H1 (cell line): ENCODE results near the gene DNAJC7. TPM values are rescaled to one million over a fixed set of nuclear protein-coding genes. Genes with fewer than 3 reads are reported as not detected.
"Not testable (repeated sequence)": the region's sequence is repeated elsewhere in the genome, so short reads cannot be mapped to it uniquely, and the experiment has no call there.

Experiments
- CTCF ChIA-PET: fragments of 300-600 bp; sonication (Branson Sonifier 250); formaldehyde crosslinking; loops from one replicate; lab custom pipeline; 2021; ENCODE audit not compliant: partially characterized antibody; lab: Charles Lee
- POLR2A ChIA-PET: fragments of 300-600 bp; sonication (Branson Sonifier 250); formaldehyde crosslinking; loops from one replicate; lab custom pipeline; 2021; ENCODE audit warnings: inconsistent platforms; ENCODE audit not compliant: partially characterized antibody; lab: Charles Lee
- DNase-seq, 2 experiments: peaks; one replicate each; pipeline versions ENCODE4 v3.0.0 to v3.0.0-alpha.2; 2010 to 2022; ENCODE audit warnings: low spot score in 2 of 2, low read depth in 1 of 2, mixed read lengths in 1 of 2
- FAIRE-seq: peaks from 2 replicates; lab custom pipeline; 2011; peaks lifted over from hg19 to GRCh38; lab: Jason Lieb, UNC
- H2AFZ ChIP-seq: 2 replicates; pipeline ENCODE4 v1.8.1; 2012; ENCODE audit warnings: low read length, inconsistent platforms
- H2AK5ac ChIP-seq: 2 replicates; pipeline ENCODE4 v1.6.1; 2013; ENCODE audit warnings: low read depth, low read length
- H2BK120ac ChIP-seq: replicated peaks from 2 replicates; pipeline ENCODE3; 2013; ENCODE audit warnings: low read depth, low read length, inconsistent platforms
- H2BK12ac ChIP-seq: 2 replicates; pipeline ENCODE4 v1.6.1; 2013; ENCODE audit warnings: low read depth, low read length
- H2BK15ac ChIP-seq: 2 replicates; pipeline ENCODE4 v1.6.1; 2013; ENCODE audit warnings: low read length
- H2BK20ac ChIP-seq: 2 replicates; pipeline ENCODE4 v1.6.1; 2013; ENCODE audit warnings: low read length
- H2BK5ac ChIP-seq: 2 replicates; pipeline ENCODE4 v1.6.1; 2013; ENCODE audit warnings: low read depth, low read length
- H3K14ac ChIP-seq: 2 replicates; pipeline ENCODE4 v1.6.1; 2013; ENCODE audit warnings: inconsistent platforms; ENCODE audit not compliant: insufficient read length
- H3K18ac ChIP-seq: 2 replicates; pipeline ENCODE4 v1.6.1; 2013; ENCODE audit warnings: low read length; ENCODE audit errors: extremely low read depth
- H3K23ac ChIP-seq: 2 replicates; pipeline ENCODE4 v1.6.1; 2013; ENCODE audit warnings: inconsistent platforms; ENCODE audit not compliant: insufficient read length
- H3K23me2 ChIP-seq: 2 replicates; pipeline ENCODE4 v1.6.1; 2013; ENCODE audit warnings: low read depth, low read length
- H3K27ac ChIP-seq: 2 replicates; pipeline ENCODE4 v1.6.1; 2011; ENCODE audit warnings: low read depth, low read length, inconsistent platforms
- H3K27me3 ChIP-seq, 4 experiments: replicated peaks in 1 of 4; 1 replicate in 1 of 4; 2 replicates in 3 of 4; pipeline versions ENCODE4 v1.6.1 to v1.8.1; 2011 to 2013; ENCODE audit warnings: low read length in 3 of 4, mild to moderate bottlenecking in 3 of 4, inconsistent platforms in 2 of 4, mixed read lengths in 2 of 4, moderate library complexity in 1 of 4; ENCODE audit not compliant: control insufficient read depth in 3 of 4, insufficient read depth in 3 of 4; ENCODE audit errors: extremely low read depth in 1 of 4
- H3K36me3 ChIP-seq, 4 experiments: 2 replicates each; pipeline versions ENCODE4 v1.6.1 to v1.8.1; 2011 to 2013; ENCODE audit warnings: mild to moderate bottlenecking in 4 of 4, low read length in 3 of 4, moderate library complexity in 2 of 4, control low read depth in 1 of 4, inconsistent platforms in 1 of 4; ENCODE audit not compliant: insufficient read depth in 4 of 4, control insufficient read depth in 2 of 4
- H3K4ac ChIP-seq: replicated peaks from 2 replicates; pipeline ENCODE3; 2013; ENCODE audit warnings: low read length, low read depth, mixed read lengths, inconsistent platforms; ENCODE audit not compliant: insufficient read length
- H3K4me1 ChIP-seq, 4 experiments: replicated peaks in 1 of 4; 1 replicate in 1 of 4; 2 replicates in 3 of 4; pipeline versions ENCODE4 v1.6.1 to v1.8.1; 2011 to 2013; ENCODE audit warnings: low read length in 3 of 4, inconsistent platforms in 2 of 4, mixed read lengths in 1 of 4; ENCODE audit not compliant: insufficient read depth in 4 of 4, control insufficient read depth in 3 of 4
- H3K4me2 ChIP-seq, 2 experiments: 2 replicates each; pipeline versions ENCODE4 v1.6.1 to v1.8.1; 2011 to 2013; ENCODE audit warnings: low read depth in 2 of 2, low read length in 2 of 2, control low read depth in 1 of 2, inconsistent platforms in 1 of 2, mild to moderate bottlenecking in 1 of 2; ENCODE audit not compliant: insufficient read depth in 1 of 2
- H3K4me3 ChIP-seq, 4 experiments: fragments of 200-600, 300-600 bp in 1 of 4; sonication (generic), shearing (Covaris generic), sonication (Bioruptor Twin) in 1 of 4; 2 replicates each; pipeline versions ENCODE4 v1.5.1 to v1.8.1; 2011 to 2016; ENCODE audit warnings: low read length in 4 of 4, low read depth in 3 of 4, control low read depth in 2 of 4, inconsistent platforms in 2 of 4, mild to moderate bottlenecking in 2 of 4, mixed read lengths in 1 of 4, moderate library complexity in 1 of 4; ENCODE audit not compliant: insufficient read depth in 2 of 4; ENCODE audit errors: extremely low read depth in 1 of 4
- H3K56ac ChIP-seq: replicated peaks from 2 replicates; pipeline ENCODE3; 2013; ENCODE audit warnings: low read depth, mild to moderate bottlenecking, mixed read lengths, low read length, inconsistent platforms; ENCODE audit not compliant: insufficient read length
- H3K79me1 ChIP-seq: 2 replicates; pipeline ENCODE4 v1.6.1; 2013; ENCODE audit warnings: low read depth, low read length, control low read depth
- H3K79me2 ChIP-seq, 2 experiments: 2 replicates each; pipeline versions ENCODE4 v1.6.1 to v1.8.1; 2012 to 2013; ENCODE audit warnings: low read length in 2 of 2, mild to moderate bottlenecking in 2 of 2, inconsistent platforms in 1 of 2; ENCODE audit not compliant: insufficient read depth in 2 of 2, control insufficient read depth in 1 of 2
- H3K9ac ChIP-seq, 4 experiments: replicated peaks in 1 of 4; 1 replicate in 1 of 4; 2 replicates in 3 of 4; pipeline versions ENCODE4 v1.6.1 to v1.8.1; 2011 to 2013; ENCODE audit warnings: low read depth in 3 of 4, low read length in 3 of 4, control low read depth in 2 of 4, mild to moderate bottlenecking in 2 of 4, moderate library complexity in 2 of 4, inconsistent platforms in 1 of 4; ENCODE audit errors: extremely low read depth in 1 of 4
- H3K9me3 ChIP-seq, 2 experiments: 2 replicates each; pipeline versions ENCODE4 v1.6.1 to v1.8.1; 2012 to 2013; ENCODE audit warnings: mild to moderate bottlenecking in 2 of 2, moderate library complexity in 2 of 2, control low read depth in 1 of 2, inconsistent platforms in 1 of 2, low read depth in 1 of 2, low read length in 1 of 2, mixed read lengths in 1 of 2; ENCODE audit not compliant: insufficient read depth in 2 of 2
- H4K20me1 ChIP-seq, 2 experiments: replicated peaks in 1 of 2; 2 replicates each; pipeline versions ENCODE3 to v1.8.1; 2011 to 2013; ENCODE audit warnings: inconsistent platforms in 2 of 2, low read length in 2 of 2, mild to moderate bottlenecking in 1 of 2; ENCODE audit not compliant: insufficient read depth in 2 of 2, control insufficient read depth in 1 of 2
- H4K5ac ChIP-seq: 2 replicates; pipeline ENCODE4 v1.6.1; 2013; ENCODE audit warnings: low read length, low read depth, mixed read lengths, inconsistent platforms; ENCODE audit not compliant: insufficient read length
- H4K8ac ChIP-seq: 2 replicates; pipeline ENCODE4 v1.8.0; 2013; ENCODE audit warnings: mild to moderate bottlenecking, moderate library complexity, low read length, inconsistent platforms; ENCODE audit not compliant: insufficient read depth; ENCODE audit errors: extremely low read depth
- H4K91ac ChIP-seq: replicated peaks from 2 replicates; pipeline ENCODE3; 2013; ENCODE audit warnings: low read length, mixed read lengths, inconsistent platforms; ENCODE audit not compliant: insufficient read length
- EP300 ChIP-seq, 2 experiments: IDR thresholded peaks; 1 replicate in 1 of 2; 2 replicates in 1 of 2; pipeline ENCODE4 v1.6.1; 2011 to 2012; ENCODE audit warnings: low read depth in 2 of 2, low read length in 2 of 2, mild to moderate bottlenecking in 2 of 2, borderline replicate concordance in 1 of 2, inconsistent platforms in 1 of 2, moderate library complexity in 1 of 2
- MAFK ChIP-seq: IDR thresholded peaks from 2 replicates; pipeline ENCODE4 v1.6.1; 2012; ENCODE audit warnings: low read depth, mild to moderate bottlenecking, improper control_type of control experiment, low read length
- POLR2A ChIP-seq, 2 experiments: IDR thresholded peaks; 1 replicate in 1 of 2; 2 replicates in 1 of 2; pipeline ENCODE4 v1.6.1; 2011; ENCODE audit warnings: low read depth in 2 of 2, low read length in 2 of 2, mild to moderate bottlenecking in 2 of 2; ENCODE audit errors: control extremely low read depth in 1 of 2
- POU5F1 ChIP-seq: IDR thresholded peaks from 2 replicates; pipeline ENCODE4 v1.6.1; 2011; ENCODE audit warnings: low read depth, mild to moderate bottlenecking, low read length, moderate library complexity
- SP1 ChIP-seq: IDR thresholded peaks from 2 replicates; pipeline ENCODE4 v1.6.1; 2011; ENCODE audit warnings: low read depth, low read length
- SRF ChIP-seq: IDR thresholded peaks from 2 replicates; pipeline ENCODE4 v1.6.1; 2011; ENCODE audit warnings: mild to moderate bottlenecking, low read depth, low read length, moderate library complexity
- WGBS, 2 experiments: shearing (Covaris generic) in 1 of 2; methylation state at CpG; one replicate each; pipeline versions ENCODE4 v1.1.6 to v1.1.7; 2013 to 2015; ENCODE audit warnings: low lambda C conversion rate in 2 of 2, mixed read lengths in 2 of 2, inconsistent platforms in 1 of 2, low coverage in 1 of 2, missing lambda C conversion rate in 1 of 2; ENCODE audit not compliant: insufficient replicate concordance in 2 of 2, insufficient coverage in 1 of 2, insufficient read length in 1 of 2; ENCODE audit errors: extremely low coverage in 1 of 2, missing lambda C conversion rate in 1 of 2; 5-methylcytosine and 5-hydroxymethylcytosine counted together
- polyA plus RNA-seq, 7 experiments: library from polyadenylated mRNA; depleted of rRNA in 3 of 7; stranded (reverse) in 5 of 7; unstranded in 2 of 7; fragments of >200 nt in 5 of 7; fragments of 200-250 nt in 2 of 7; gene quantifications; 1 replicate in 5 of 7; 2 replicates in 1 of 7; 4 replicates in 1 of 7; pipeline versions ENCODE4 v1.2.1 to v1.2.3, GENCODE V29; 2011 to 2013; ENCODE audit warnings: missing spikeins in 2 of 7, mixed read lengths in 2 of 7
- total RNA-seq: library from RNA; stranded (reverse); fragmentation: NEBNext Ultra II Directional; extraction: Animal tissue kit (Norgen Biotek cat#: 25700); gene quantifications from 2 replicates; pipeline ENCODE4 v1.2.1, GENCODE V29; 2021

Gene DNAJC7
- total and polyA plus RNA-seq, 2 of the 8 experiments (the other 6 are each of a cell fraction or from before 2014, with no cell fraction given) = 31.0 to 148 TPM

- WGBS, 2 experiments = 40% methylated on average over 4 of the region's 4 CpGs; no CpG with 5 or more reads in 1 of the 2 experiments
- not testable (repeated sequence) for H2BK15ac ChIP-seq, H3K23ac ChIP-seq, H3K9ac ChIP-seq, H3K23me2 ChIP-seq, H4K8ac ChIP-seq, H4K5ac ChIP-seq, DNase-seq, H3K56ac ChIP-seq, H3K27me3 ChIP-seq, H3K18ac ChIP-seq, FAIRE-seq, H3K36me3 ChIP-seq, H4K91ac ChIP-seq, H3K14ac ChIP-seq, H4K20me1 ChIP-seq, H2BK20ac ChIP-seq, H3K79me1 ChIP-seq, H2BK120ac ChIP-seq, H3K9me3 ChIP-seq, H3K4ac ChIP-seq, H2AFZ ChIP-seq
- peaks cover 6 to 19% (median 13%) of the 10 kb centered on the region in 4 experiments for H3K4me1 ChIP-seq
- H2AK5ac ChIP-seq = peak overlapping the region; percentile 95; the same call in 1 of the 2 replicates
- peak overlapping the region; percentile 79 for H3K27ac ChIP-seq
- H3K4me3 ChIP-seq = peak overlapping the region in 2 of 4 experiments; percentile 2 to 25; a peak in 1 of 8 replicates
- TF ChIP-seq POU5F1 (0 out of 2 replicates have a peak, but pooled peaks have one; percentile 18), SP1 (peak; percentile 32; the same call in 1 of the 2 replicates), MAFK (peak; percentile 47; the same call in 1 of the 2 replicates), POLR2A (IDR thresholded peaks at IDR 0.05; ENCODE audit: control extremely low read depth in 1 of 2, low read depth in 2 of 2, low read length in 2 of 2) (peak in 1 of 2 experiments; percentile 44; a peak in 1 of 3 replicates), SRF (peak; percentile 97), EP300 (IDR thresholded peaks at IDR 0.05; ENCODE audit: borderline replicate concordance in 1 of 2, low read depth in 2 of 2, low read length in 2 of 2) (peak in 1 of 2 experiments; percentile 81; a peak in 1 of 3 replicates)
- H2BK12ac ChIP-seq = peak overlapping the region; percentile 80; the same call in 1 of the 2 replicates
- peaks cover 49 to 95% of the 10 kb centered on the region in 2 experiments for H3K79me2 ChIP-seq
- ChIA-PET CTCF (interaction anchor here (0.9 to 38.8 kb wide), 12 partner anchors 11 to 101 kb away, joined by 3 to 1084 read pairs (median 4); partner anchors contain the start of genes DHX58, HSPB9, KAT2A and ZNF385C), POLR2A (interaction anchor here (0.6 to 2.6 kb wide), 11 partner anchors 7 to 100 kb away, joined by 3 to 8 read pairs (median 3); partner anchors contain the start of genes ACLY, DHX58 and ZNF385C)
- peak overlapping the region; percentile 47 to 60; a peak in 3 of 4 replicates for H3K4me2 ChIP-seq
- H2BK5ac ChIP-seq = peak overlapping the region; percentile 76; the same call in 1 of the 2 replicates
These were observed 4.9 kb downstream of the DNAJC7 start for GRCh38 chr17:42012363-42012762.
